HCT116 (cell line): Measurements from ENCODE around the gene C1GALT1C1L. TPM values are rescaled to one million over a fixed set of nuclear protein-coding genes. Genes with fewer than 3 reads are reported as not detected.

Experiments used
- ATAC-seq: fragments of 200-7000 bp; cut with Tn5 transposase; 2 replicates; pipeline ENCODE4 v1.9.1; 2020; ENCODE audit warnings: mild to moderate bottlenecking, moderate library complexity
- BruUV-seq: library from RNA; stranded (reverse); fragments of 400-500 nt; replicated peaks from 2 replicates; lab custom pipeline; 2021; lab: Mats Ljungman, UMichigan
- CTCF ChIA-PET: fragments of 300-600 bp; sonication (Branson Sonifier 250); formaldehyde crosslinking; loops from one replicate; lab custom pipeline; 2021; ENCODE audit warnings: antibody characterized with exemption; lab: Charles Lee
- POLR2A ChIA-PET: fragments of 300-600, 350-600 bp; sonication (Branson Sonifier 250); formaldehyde crosslinking; loops from one replicate; lab custom pipeline; 2021; ENCODE audit warnings: antibody characterized with exemption; lab: Charles Lee
- RAD21 ChIA-PET, 2 experiments: fragments of 300-600 bp; sonication (Branson Sonifier 250); formaldehyde crosslinking; loops; one replicate each; lab custom pipeline; 2023; ENCODE audit warnings: low total read pairs in 2 of 2; ENCODE audit not compliant: uncharacterized antibody in 2 of 2, unreplicated experiment in 2 of 2, low non-redundant PET in 1 of 2; lab: Charles Lee
- DNase-seq: peaks from one replicate; pipeline ENCODE4 v3.0.0-alpha.2; 2010; ENCODE audit warnings: low read depth, low spot score
- H2AFZ ChIP-seq: fragments of 200-600 bp; shearing (Covaris generic), sonication (generic); 2 replicates; pipeline ENCODE4 v1.6.1; 2017; ENCODE audit warnings: low read depth, mixed run types, mixed read lengths, antibody characterized with exemption, low read length; ENCODE audit not compliant: poor library complexity, severe bottlenecking
- H3K27ac ChIP-seq: 2 replicates; pipeline ENCODE4 v1.5.1; 2012; ENCODE audit warnings: low read depth, low read length
- H3K27me3 ChIP-seq: fragments of 200-600 bp; sonication (generic); 2 replicates; pipeline ENCODE4 v1.6.1; 2016; ENCODE audit warnings: mixed run types, low read length, mixed read lengths; ENCODE audit not compliant: insufficient read depth
- H3K36me3 ChIP-seq, 2 experiments: fragments of 200-500 bp in 1 of 2; fragments of 200-600 bp in 1 of 2; sonication (Bioruptor generic) in 1 of 2; sonication (generic) in 1 of 2; 2 replicates each; pipeline versions ENCODE4 v1.5.1 to v1.6.1; 2014 to 2016; ENCODE audit warnings: low read length in 2 of 2, inconsistent platforms in 1 of 2, mixed read lengths in 1 of 2, mixed run types in 1 of 2; ENCODE audit not compliant: insufficient read depth in 2 of 2, control insufficient read depth in 1 of 2
- H3K4me1 ChIP-seq, 2 experiments: fragments of 200-600 bp in 1 of 2; sonication (generic) in 1 of 2; 2 replicates each; pipeline versions ENCODE4 v1.5.1 to v1.6.1; 2012 to 2017; ENCODE audit warnings: low read length in 2 of 2, inconsistent platforms in 1 of 2, mild to moderate bottlenecking in 1 of 2, mixed read lengths in 1 of 2, mixed run types in 1 of 2, moderate library complexity in 1 of 2; ENCODE audit not compliant: insufficient read depth in 2 of 2, control insufficient read depth in 1 of 2
- H3K4me2 ChIP-seq: fragments of 200-600 bp; sonication (generic); 2 replicates; pipeline ENCODE4 v1.6.1; 2017; ENCODE audit warnings: mixed run types, low read length, mixed read lengths
- H3K4me3 ChIP-seq, 2 experiments: fragments of 200-600 bp in 1 of 2; sonication (generic) in 1 of 2; replicated peaks in 1 of 2; 2 replicates each; pipeline ENCODE4 v1.5.1; 2011 to 2016; ENCODE audit warnings: low read length in 2 of 2, control low read depth in 1 of 2, low read depth in 1 of 2, mild to moderate bottlenecking in 1 of 2, mixed read lengths in 1 of 2, mixed run types in 1 of 2
- H3K79me2 ChIP-seq: fragments of 200-600 bp; sonication (generic); 2 replicates; pipeline ENCODE4 v1.6.1; 2017; ENCODE audit warnings: mild to moderate bottlenecking, mixed run types, low read length, moderate library complexity, mixed read lengths; ENCODE audit not compliant: insufficient read depth
- H3K9ac ChIP-seq: fragments of 200-600 bp; sonication (generic); 2 replicates; pipeline ENCODE4 v1.6.1; 2016; ENCODE audit warnings: low read length, mixed read lengths
- H3K9me2 ChIP-seq: fragments of 200-600 bp; sonication (generic), shearing (Covaris generic); 2 replicates; pipeline ENCODE4 v1.6.1; 2017; ENCODE audit warnings: mixed run types, mild to moderate bottlenecking, moderate library complexity; ENCODE audit not compliant: insufficient read depth
- H3K9me3 ChIP-seq, 2 experiments: fragments of 200-500 bp in 1 of 2; fragments of 200-600 bp in 1 of 2; sonication (Bioruptor generic) in 1 of 2; sonication (generic) in 1 of 2; 2 replicates each; pipeline ENCODE4 v1.6.1; 2014 to 2017; ENCODE audit warnings: low read length in 2 of 2, mixed read lengths in 2 of 2, inconsistent platforms in 1 of 2, low read depth in 1 of 2, mild to moderate bottlenecking in 1 of 2, mixed run types in 1 of 2, moderate library complexity in 1 of 2; ENCODE audit not compliant: control insufficient read depth in 1 of 2, insufficient read depth in 1 of 2
- H4K20me1 ChIP-seq: fragments of 200-600 bp; sonication (generic), shearing (Covaris generic); 2 replicates; pipeline ENCODE4 v1.6.1; 2017; ENCODE audit warnings: mixed run types, mild to moderate bottlenecking, moderate library complexity; ENCODE audit not compliant: insufficient read depth
- ATF3 ChIP-seq: IDR thresholded peaks from 2 replicates; pipeline ENCODE4 v1.6.1; 2012
- CBX3 ChIP-seq: IDR thresholded peaks from 2 replicates; pipeline ENCODE4 v1.6.1; 2012; ENCODE audit warnings: low read depth
- CEBPB ChIP-seq: IDR thresholded peaks from 2 replicates; pipeline ENCODE4 v1.6.1; 2012; ENCODE audit warnings: low read depth
- ELF1 ChIP-seq: IDR thresholded peaks from 2 replicates; pipeline ENCODE4 v1.6.1; 2012; ENCODE audit warnings: low read depth, borderline replicate concordance
- EZH2 ChIP-seq: fragments of 200-600 bp; sonication (generic); IDR thresholded peaks from 2 replicates; pipeline ENCODE4 v1.6.1; 2017; ENCODE audit warnings: antibody characterized with exemption, mixed run types
- EZH2phosphoT487 ChIP-seq: fragments of 200-600 bp; IDR thresholded peaks from 2 replicates; pipeline ENCODE4 v1.6.1; 2018; ENCODE audit warnings: antibody characterized with exemption, borderline replicate concordance
- FOSL1 ChIP-seq: IDR thresholded peaks from 2 replicates; pipeline ENCODE4 v1.6.1; 2012; ENCODE audit warnings: low read depth
- MAX ChIP-seq: IDR thresholded peaks from 2 replicates; pipeline ENCODE4 v1.6.1; 2012
- POLR2A ChIP-seq: IDR thresholded peaks from 2 replicates; pipeline ENCODE4 v1.7.0; 2011; ENCODE audit warnings: borderline replicate concordance; ENCODE audit not compliant: insufficient read depth, insufficient read length; ENCODE audit errors: extremely low read depth
- RAD21 ChIP-seq: IDR thresholded peaks from 2 replicates; pipeline ENCODE4 v1.6.1; 2012; ENCODE audit warnings: low read depth, mild to moderate bottlenecking
- SIN3A ChIP-seq: IDR thresholded peaks from 2 replicates; pipeline ENCODE4 v1.6.1; 2012; ENCODE audit warnings: low read depth
- SP1 ChIP-seq: IDR thresholded peaks from 2 replicates; pipeline ENCODE4 v1.6.1; 2012; ENCODE audit warnings: low read depth
- SRF ChIP-seq: IDR thresholded peaks from 2 replicates; pipeline ENCODE4 v1.6.1; 2012; ENCODE audit warnings: low read depth
- TCF7L2 ChIP-seq: IDR thresholded peaks from 2 replicates; pipeline ENCODE4 v1.7.0; 2011; ENCODE audit warnings: borderline replicate concordance, inconsistent platforms; ENCODE audit not compliant: insufficient read depth, insufficient read length; ENCODE audit errors: extremely low read depth
- ZFX ChIP-seq: fragments of 450-650 bp; IDR thresholded peaks from 2 replicates; pipeline ENCODE4 v1.6.1; 2017
- ZNF274 ChIP-seq: fragments of 200-500 bp; sonication (Bioruptor generic); IDR thresholded peaks from 2 replicates; pipeline ENCODE4 v1.6.1; 2014; ENCODE audit warnings: mild to moderate bottlenecking, low read depth, low read length, inconsistent platforms
- intact Hi-C: fragments of 100-400 bp; cut with micrococcal nuclease; formaldehyde crosslinking; loops from 2 replicates; pipeline ENCODE4 v1.10.0; 2022
- total RNA-seq: library from RNA; stranded (reverse); gene quantifications from one replicate; pipeline ENCODE4 v1.2.1, GENCODE V29; 2021; ENCODE audit not compliant: unreplicated experiment

Gene C1GALT1C1L
- total RNA-seq, 1 experiment from 2014 or later, result 0.20 TPM

GRCh38 chr2:43724728-43725526 is 48.7 kb upstream of the C1GALT1C1L start:
- H4K20me1 ChIP-seq, result no peaks in the 10 kb centered on the region
- ChIA-PET RAD21 (no interaction called here), POLR2A (no interaction called here), CTCF (no interaction called here)
- DNase-seq, result no peak
- no peaks in the 10 kb centered on the region for H3K27me3 ChIP-seq
- BruUV-seq, result no TSS peak
- H3K79me2 ChIP-seq, result no peaks in the 10 kb centered on the region
- H2AFZ ChIP-seq, result no peak overlapping the region
- no peak overlapping the region for H3K27ac ChIP-seq
- ATAC-seq, result no peak
- H3K9ac ChIP-seq, result no peak overlapping the region
- H3K4me1 ChIP-seq, result peaks cover 5 to 8% of the 10 kb centered on the region in 2 experiments; a peak in 3 of 4 replicates
- TF ChIP-seq RAD21 (no peak), EZH2phosphoT487 (no peak), ATF3 (no peak)
- TF ChIP-seq, all 23 proteins: peak for 0
- no peak overlapping the region for H3K4me3 ChIP-seq
- no peaks in the 10 kb centered on the region for H3K9me3 ChIP-seq
- no peaks in the 10 kb centered on the region for H3K36me3 ChIP-seq
- H3K4me2 ChIP-seq, result no peak overlapping the region
- H3K9me2 ChIP-seq, result no peaks in the 10 kb centered on the region
- intact Hi-C loops, result no loop called here

GRCh38 chr2:43718530-43719124 is 42.4 kb upstream of the C1GALT1C1L start:
- ChIA-PET POLR2A (no interaction called here), RAD21 (no interaction called here), CTCF (no interaction called here)
- H3K9me2 ChIP-seq, result no peaks in the 10 kb centered on the region
- intact Hi-C loops, result no loop called here
- H3K9ac ChIP-seq, result no peak overlapping the region
- H3K79me2 ChIP-seq, result no peaks in the 10 kb centered on the region
- H3K27me3 ChIP-seq, result no peaks in the 10 kb centered on the region
- no peak for ATAC-seq
- H3K27ac ChIP-seq, result no peak overlapping the region
- H4K20me1 ChIP-seq, result no peaks in the 10 kb centered on the region
- H3K4me1 ChIP-seq, result no peaks in the 10 kb centered on the region
- no peak for DNase-seq
- H3K4me2 ChIP-seq, result no peak overlapping the region
- TF ChIP-seq RAD21 (no peak), ZFX (no peak), SP1 (no peak), TCF7L2 (no peak), ZNF274 (no peak), CEBPB (no peak), MAX (no peak), ELF1 (no peak), POLR2A (no peak), SRF (no peak), EZH2 (no peak), CBX3 (no peak), FOSL1 (no peak), SIN3A (no peak)
- no peak overlapping the region for H2AFZ ChIP-seq
- no peaks in the 10 kb centered on the region for H3K36me3 ChIP-seq
- BruUV-seq, result no TSS peak
- no peak overlapping the region for H3K4me3 ChIP-seq
- H3K9me3 ChIP-seq, result no peaks in the 10 kb centered on the region
